Jurkat, Clone E6-1 (cell line): ENCODE data around the gene GNB5.
A peak's percentile ranks its signal among the peaks of the same experiment; 100 is the strongest.
"Not testable (repeated sequence)": the region's sequence is repeated elsewhere in the genome, so short reads cannot be mapped to it uniquely, and the experiment has no call there.

Experiments used
- DNase-seq: peaks from one replicate; pipeline ENCODE4 v3.0.0-alpha.2; 2011; ENCODE audit warnings: low read depth, low spot score
- H3K4me3 ChIP-seq: 2 replicates; pipeline ENCODE4 v1.5.1; 2011; ENCODE audit warnings: mild to moderate bottlenecking, low read length, control low read depth, moderate library complexity

GNB5 gene

GRCh38 chr15:52083037-52083359 is 108.2 kb downstream of the GNB5 start:
- not testable (repeated sequence) for DNase-seq, H3K4me3 ChIP-seq

- no peak overlapping the region for H3K4me3 ChIP-seq
- peak; percentile 71 for DNase-seq
Observed at GRCh38 chr15:52082197-52083036, 108.8 kb downstream of the GNB5 start.

GRCh38 chr15:52080706-52081392 is 110.3 kb downstream of the GNB5 start:
- DNase-seq: no peak
- no peak overlapping the region for H3K4me3 ChIP-seq

GRCh38 chr15:52080031-52080430 is 111.2 kb downstream of the GNB5 start:
- no peak overlapping the region for H3K4me3 ChIP-seq
- no peak for DNase-seq

GRCh38 chr15:52078876-52079700 is 112.1 kb downstream of the GNB5 start:
- H3K4me3 ChIP-seq: no peak overlapping the region
- peak; percentile 60 for DNase-seq

- DNase-seq: no peak
- no peak overlapping the region for H3K4me3 ChIP-seq
Observed at GRCh38 chr15:52078197-52078875, 112.9 kb downstream of the GNB5 start.

- no peak overlapping the region for H3K4me3 ChIP-seq
- no peak for DNase-seq
Observed at GRCh38 chr15:52076889-52077781, 114.1 kb downstream of the GNB5 start.

- H3K4me3 ChIP-seq: no peak overlapping the region
- DNase-seq: no peak
Observed at GRCh38 chr15:52071570-52071969, 119.6 kb downstream of the GNB5 start.

GRCh38 chr15:52069559-52069958 is 121.6 kb downstream of the GNB5 start:
- no peak for DNase-seq

GRCh38 chr15:52068004-52068615 is 123.1 kb downstream of the GNB5 start:
- DNase-seq: no peak
- no peak overlapping the region for H3K4me3 ChIP-seq

More at GRCh38 chr15:52069559-52069958, 121.6 kb downstream of the GNB5 start:
- H3K4me3 ChIP-seq: no peak overlapping the region

- no peak overlapping the region for H3K4me3 ChIP-seq
- DNase-seq: no peak
Observed at GRCh38 chr15:52067545-52067926, 123.7 kb downstream of the GNB5 start.

GRCh38 chr15:52066842-52067544 is 124.2 kb downstream of the GNB5 start:
- H3K4me3 ChIP-seq: no peak overlapping the region
- no peak for DNase-seq
